Cardiac fibroblast (primary cell): ENCODE data around the gene RAB2B.
A peak's percentile ranks its signal among the peaks of the same experiment; 100 is the strongest.

Source experiments
- DNase-seq, 2 donors: peaks; one replicate each; pipeline versions ENCODE4 v3.0.0 to v3.0.0-alpha.2; 2010; ENCODE audit warnings: low read depth in 2 of 2
- H3K4me3 ChIP-seq, 2 donors: replicated peaks in 1 of 2; 1 replicate in 1 of 2; 2 replicates in 1 of 2; pipeline ENCODE4 v1.5.1; 2011; ENCODE audit warnings: low read depth in 2 of 2, low read length in 2 of 2, mild to moderate bottlenecking in 2 of 2, moderate library complexity in 1 of 2
- TF ChIP-seq, protein P1 (sequence below): IDR thresholded peaks from one replicate; pipeline ENCODE4 v1.5.1; 2011; ENCODE audit warnings: low read depth, mild to moderate bottlenecking, low read length, inconsistent platforms

The RAB2B gene

DNA sequence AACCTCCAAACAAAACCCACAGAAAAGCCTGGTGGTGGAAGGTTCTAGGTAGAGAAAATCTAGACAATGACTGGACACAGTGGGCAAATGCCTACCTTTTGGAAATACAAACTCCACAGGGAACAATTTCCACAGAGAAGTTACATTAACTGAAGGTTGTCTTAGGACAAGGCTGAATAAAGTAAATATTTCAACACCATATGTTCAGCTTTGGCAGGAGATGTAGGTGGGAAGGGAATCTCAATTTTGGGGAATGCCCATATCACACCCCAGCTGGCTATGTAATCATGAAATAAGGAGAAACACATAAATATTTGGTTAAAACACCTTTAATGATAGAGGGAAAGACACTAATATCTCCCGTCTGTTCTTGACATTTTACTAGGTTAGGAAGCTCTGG lies 44.0 kb upstream of the RAB2B start:
- no peak overlapping the region for H3K4me3 ChIP-seq
- no peak for DNase-seq
- TF ChIP-seq, protein P1, sequence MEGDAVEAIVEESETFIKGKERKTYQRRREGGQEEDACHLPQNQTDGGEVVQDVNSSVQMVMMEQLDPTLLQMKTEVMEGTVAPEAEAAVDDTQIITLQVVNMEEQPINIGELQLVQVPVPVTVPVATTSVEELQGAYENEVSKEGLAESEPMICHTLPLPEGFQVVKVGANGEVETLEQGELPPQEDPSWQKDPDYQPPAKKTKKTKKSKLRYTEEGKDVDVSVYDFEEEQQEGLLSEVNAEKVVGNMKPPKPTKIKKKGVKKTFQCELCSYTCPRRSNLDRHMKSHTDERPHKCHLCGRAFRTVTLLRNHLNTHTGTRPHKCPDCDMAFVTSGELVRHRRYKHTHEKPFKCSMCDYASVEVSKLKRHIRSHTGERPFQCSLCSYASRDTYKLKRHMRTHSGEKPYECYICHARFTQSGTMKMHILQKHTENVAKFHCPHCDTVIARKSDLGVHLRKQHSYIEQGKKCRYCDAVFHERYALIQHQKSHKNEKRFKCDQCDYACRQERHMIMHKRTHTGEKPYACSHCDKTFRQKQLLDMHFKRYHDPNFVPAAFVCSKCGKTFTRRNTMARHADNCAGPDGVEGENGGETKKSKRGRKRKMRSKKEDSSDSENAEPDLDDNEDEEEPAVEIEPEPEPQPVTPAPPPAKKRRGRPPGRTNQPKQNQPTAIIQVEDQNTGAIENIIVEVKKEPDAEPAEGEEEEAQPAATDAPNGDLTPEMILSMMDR: no peak

DNA sequence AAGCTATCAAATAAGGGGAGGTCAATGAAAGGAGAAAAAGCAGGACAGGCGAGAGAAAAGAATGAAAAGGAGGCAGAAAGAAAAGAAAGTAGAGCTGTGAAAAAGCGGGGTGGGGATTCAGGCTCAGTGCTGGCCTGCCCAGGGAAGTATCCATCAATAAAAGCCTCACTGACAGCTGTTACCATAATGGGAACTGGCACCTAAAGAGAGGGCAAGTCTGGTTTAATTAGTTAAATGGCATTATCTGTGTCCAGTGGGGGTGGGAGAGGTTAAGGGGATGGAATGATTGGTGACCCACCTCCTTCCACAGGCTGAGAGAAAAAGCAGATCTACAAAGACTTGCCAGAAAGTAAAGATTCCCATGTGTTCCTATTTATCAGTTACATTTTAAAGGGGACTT lies 42.0 kb upstream of the RAB2B start:
- TF ChIP-seq, protein P1: no peak
- DNase-seq: no peak
- no peak overlapping the region for H3K4me3 ChIP-seq

DNA sequence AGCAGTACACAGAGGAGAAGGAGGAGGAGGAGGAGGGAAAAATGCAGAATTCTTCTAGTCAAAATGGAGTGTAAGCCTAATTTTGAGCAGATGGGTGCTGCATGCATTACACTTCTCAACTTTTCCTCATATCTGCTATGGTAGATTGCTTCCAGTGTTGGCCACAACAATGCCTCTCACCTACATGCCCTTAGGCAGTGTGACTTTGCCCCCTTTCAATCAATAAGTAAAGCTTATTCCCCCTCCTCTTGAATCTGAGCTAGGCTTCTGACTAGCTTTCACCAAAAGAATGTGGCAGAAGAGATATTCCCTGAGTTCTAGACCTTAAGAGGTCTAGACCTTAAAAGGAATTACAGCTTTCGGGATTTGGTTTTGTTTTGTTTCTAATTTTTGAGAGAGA lies 37.6 kb upstream of the RAB2B start:
- no peak for DNase-seq
- no peak overlapping the region for H3K4me3 ChIP-seq
- TF ChIP-seq, protein P1: no peak

DNA sequence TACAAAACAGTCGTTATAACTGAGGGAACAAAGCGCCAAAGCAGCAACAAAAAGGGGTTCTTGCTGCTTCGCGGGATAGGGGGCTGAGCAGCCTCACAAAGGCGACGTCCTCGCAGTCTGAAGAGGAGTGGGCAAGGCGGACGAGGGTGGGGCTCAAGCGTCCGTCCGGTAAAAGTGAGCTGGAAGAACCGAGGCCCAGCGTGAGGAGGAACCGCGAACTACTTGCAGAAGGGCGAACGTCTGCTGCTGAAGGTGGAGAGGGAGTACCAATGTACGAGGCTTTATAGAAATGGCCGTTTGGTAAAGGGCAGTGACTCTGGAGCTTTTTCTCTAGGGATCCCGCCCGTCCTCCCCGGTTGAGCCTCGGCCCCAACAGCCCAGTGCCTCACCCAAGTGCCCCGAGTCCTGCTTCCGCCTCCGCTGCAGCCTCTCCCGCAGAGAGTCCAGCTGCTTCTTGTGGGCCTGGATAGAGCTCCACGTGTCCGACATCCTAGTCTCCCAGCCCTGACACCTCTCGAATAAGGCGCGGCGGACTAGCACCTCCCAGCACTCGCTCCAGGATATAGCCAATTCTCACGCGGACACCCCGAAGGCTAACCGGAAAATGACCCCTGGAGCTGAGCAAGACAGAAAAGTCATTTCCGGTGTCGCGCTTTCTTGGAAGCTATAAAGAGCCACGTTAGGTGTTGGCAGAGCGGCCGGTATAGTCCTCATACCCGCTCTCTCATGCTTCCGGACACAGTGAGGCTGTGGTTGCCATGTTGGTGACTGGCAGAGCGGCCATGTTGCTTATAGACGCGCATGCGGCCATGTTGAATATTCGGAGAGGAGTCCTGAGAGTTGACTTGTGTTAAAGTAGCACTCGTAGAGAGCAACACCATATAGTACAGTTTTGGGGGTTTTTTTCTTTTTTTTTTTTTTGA lies 34.2 kb upstream of the RAB2B start, which contains the start of gene METTL3:
METTL3 (minus strand) TSS at position 606 of the 923 bp plus-strand sequence; CDS start at position 489, 117 bp downstream.
- TF ChIP-seq, protein P1: no peak
- peak within 1 kb of the TSS; percentile 92 to 96 for H3K4me3 ChIP-seq
- DNase-seq: peak; percentile 99

DNA sequence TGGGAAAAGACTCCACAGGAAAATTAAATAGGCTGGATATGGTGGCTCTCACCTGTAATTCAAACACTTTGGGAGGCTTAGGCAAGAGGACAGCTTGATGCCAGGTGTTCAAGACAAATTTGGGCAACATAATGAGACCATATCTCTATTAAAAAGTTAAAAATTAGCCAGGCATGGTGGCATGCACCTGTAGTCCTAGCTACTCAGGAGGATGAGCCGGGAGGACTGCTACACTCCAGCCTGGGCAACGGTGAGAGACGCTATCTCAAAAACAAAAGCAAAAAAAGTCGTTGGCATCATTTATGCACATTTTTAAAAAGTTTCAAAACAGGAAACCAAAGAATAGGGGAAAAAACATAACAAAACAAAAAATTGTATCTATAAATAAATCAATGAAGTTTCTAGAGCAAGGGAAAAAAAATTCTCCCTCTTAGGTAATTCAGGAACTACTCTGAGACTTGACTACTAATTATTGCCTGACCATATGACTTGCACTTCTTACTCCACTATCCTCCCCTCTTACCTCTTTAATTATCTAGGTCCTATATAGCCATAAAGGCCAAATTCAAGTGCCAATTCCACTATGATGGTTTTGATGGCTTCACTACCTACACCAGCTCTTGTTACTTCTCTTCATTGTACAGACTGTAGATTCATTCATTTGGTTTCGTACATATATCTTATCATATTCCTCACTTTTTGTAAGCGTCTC lies 32.8 kb upstream of the RAB2B start:
- DNase-seq: no peak
- H3K4me3 ChIP-seq: peak overlapping the region in 1 of 2 donors; percentile 96
- TF ChIP-seq, protein P1: no peak

DNA sequence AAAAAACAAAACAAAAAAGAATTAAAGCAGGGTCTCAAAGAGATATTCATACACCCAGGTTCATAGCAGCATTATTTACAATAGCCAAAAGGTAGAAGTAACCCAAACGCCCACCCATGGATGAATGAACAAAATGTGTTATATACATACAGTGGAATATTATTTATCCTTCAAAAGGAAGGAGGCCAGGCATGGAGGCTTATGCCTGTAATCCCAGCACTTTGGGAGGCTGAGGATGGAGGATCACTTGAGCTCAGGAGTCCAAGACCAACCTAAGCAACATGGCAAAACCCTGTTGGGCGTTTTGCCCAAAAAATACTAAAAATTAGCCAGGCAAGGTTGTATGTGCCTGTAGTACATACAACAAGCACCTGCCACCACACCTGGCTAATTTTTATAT lies 29.8 kb upstream of the RAB2B start:
- DNase-seq: no peak
- TF ChIP-seq, protein P1: no peak
- H3K4me3 ChIP-seq: no peak overlapping the region
